ENCODE measurements around the gene FRMPD2. TPM values are rescaled to one million over a fixed set of nuclear protein-coding genes. Genes with fewer than 3 reads are reported as not detected.

The FRMPD2 gene
- total RNA-seq, 1 experiment from 2014 or later = 0.30 TPM

DNA sequence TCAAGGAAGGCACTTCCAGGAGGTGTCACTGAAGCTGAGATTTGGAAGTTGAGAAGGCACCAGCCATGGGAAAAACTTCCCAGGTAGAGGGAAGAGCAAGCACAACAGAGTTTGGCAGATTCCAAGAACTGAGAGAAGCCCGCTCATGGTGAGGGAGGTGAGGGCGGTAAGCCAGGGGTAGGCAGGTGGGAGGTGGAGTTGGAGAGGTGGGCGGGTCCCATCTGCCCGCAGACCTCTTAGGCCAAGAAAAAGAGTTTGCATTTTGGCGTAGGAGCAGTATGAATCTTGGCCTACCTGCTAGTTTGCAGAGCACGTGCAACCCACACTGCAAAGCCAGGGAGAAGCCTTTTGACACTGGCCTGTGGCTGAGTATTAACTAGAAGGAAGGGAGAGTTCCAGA lies 18.8 kb downstream of the FRMPD2 start:
- POLR2A ChIA-PET = no interaction called here
- intact Hi-C loops (cut with micrococcal nuclease) = no loop called here

More for the DNA sequence above, 18.8 kb downstream of the FRMPD2 start:
- no peak overlapping the region for H3K27ac ChIP-seq (ENCODE audit: low read depth, low read length)
- no peaks in the 10 kb centered on the region for H3K79me2 ChIP-seq (ENCODE audit: insufficient read depth, low read length)
- H2AFZ ChIP-seq (ENCODE audit: low read depth, low read length, poor library complexity, severe bottlenecking) = no peak overlapping the region
- no peaks in the 10 kb centered on the region for H3K9me3 ChIP-seq (ENCODE audit: control insufficient read depth in 1 of 2, insufficient read depth in 1 of 2, low read depth in 1 of 2, low read length in 2 of 2)
- H3K36me3 ChIP-seq (ENCODE audit: control insufficient read depth in 1 of 2, insufficient read depth in 2 of 2, low read length in 2 of 2) = no peaks in the 10 kb centered on the region
- ATAC-seq (no peak), DNase-seq (ENCODE audit: low read depth, low spot score) (no peak)
- TF ChIP-seq FOSL1 (IDR thresholded peaks at IDR 0.05; ENCODE audit: low read depth) (no peak), EGR1 (IDR thresholded peaks at IDR 0.05; ENCODE audit: low read depth) (no peak), POLR2AphosphoS5 (IDR thresholded peaks at IDR 0.05; ENCODE audit: low read depth, low read length) (no peak), ZFX (IDR thresholded peaks at IDR 0.05) (no peak)
- TF ChIP-seq, protein P1, sequence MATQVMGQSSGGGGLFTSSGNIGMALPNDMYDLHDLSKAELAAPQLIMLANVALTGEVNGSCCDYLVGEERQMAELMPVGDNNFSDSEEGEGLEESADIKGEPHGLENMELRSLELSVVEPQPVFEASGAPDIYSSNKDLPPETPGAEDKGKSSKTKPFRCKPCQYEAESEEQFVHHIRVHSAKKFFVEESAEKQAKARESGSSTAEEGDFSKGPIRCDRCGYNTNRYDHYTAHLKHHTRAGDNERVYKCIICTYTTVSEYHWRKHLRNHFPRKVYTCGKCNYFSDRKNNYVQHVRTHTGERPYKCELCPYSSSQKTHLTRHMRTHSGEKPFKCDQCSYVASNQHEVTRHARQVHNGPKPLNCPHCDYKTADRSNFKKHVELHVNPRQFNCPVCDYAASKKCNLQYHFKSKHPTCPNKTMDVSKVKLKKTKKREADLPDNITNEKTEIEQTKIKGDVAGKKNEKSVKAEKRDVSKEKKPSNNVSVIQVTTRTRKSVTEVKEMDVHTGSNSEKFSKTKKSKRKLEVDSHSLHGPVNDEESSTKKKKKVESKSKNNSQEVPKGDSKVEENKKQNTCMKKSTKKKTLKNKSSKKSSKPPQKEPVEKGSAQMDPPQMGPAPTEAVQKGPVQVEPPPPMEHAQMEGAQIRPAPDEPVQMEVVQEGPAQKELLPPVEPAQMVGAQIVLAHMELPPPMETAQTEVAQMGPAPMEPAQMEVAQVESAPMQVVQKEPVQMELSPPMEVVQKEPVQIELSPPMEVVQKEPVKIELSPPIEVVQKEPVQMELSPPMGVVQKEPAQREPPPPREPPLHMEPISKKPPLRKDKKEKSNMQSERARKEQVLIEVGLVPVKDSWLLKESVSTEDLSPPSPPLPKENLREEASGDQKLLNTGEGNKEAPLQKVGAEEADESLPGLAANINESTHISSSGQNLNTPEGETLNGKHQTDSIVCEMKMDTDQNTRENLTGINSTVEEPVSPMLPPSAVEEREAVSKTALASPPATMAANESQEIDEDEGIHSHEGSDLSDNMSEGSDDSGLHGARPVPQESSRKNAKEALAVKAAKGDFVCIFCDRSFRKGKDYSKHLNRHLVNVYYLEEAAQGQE (IDR thresholded peaks at IDR 0.05; ENCODE audit: low read depth) = no peak
- TF ChIP-seq, protein P2, sequence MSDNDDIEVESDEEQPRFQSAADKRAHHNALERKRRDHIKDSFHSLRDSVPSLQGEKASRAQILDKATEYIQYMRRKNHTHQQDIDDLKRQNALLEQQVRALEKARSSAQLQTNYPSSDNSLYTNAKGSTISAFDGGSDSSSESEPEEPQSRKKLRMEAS (IDR thresholded peaks at IDR 0.05) = no peak
- no peaks in the 10 kb centered on the region for H3K9me2 ChIP-seq (ENCODE audit: insufficient read depth)
- peaks cover 4 to 23% of the 10 kb centered on the region in 2 experiments; a peak in 3 of 4 replicates for H3K4me1 ChIP-seq (ENCODE audit: control insufficient read depth in 1 of 2, insufficient read depth in 2 of 2, low read length in 2 of 2)
- H3K27me3 ChIP-seq (ENCODE audit: insufficient read depth, low read length) = no peaks in the 10 kb centered on the region
- CTCF ChIA-PET = no interaction called here
- RAD21 ChIA-PET (ENCODE audit: low non-redundant PET in 1 of 2, low total read pairs in 2 of 2, uncharacterized antibody in 2 of 2, unreplicated experiment in 2 of 2) = no interaction called here
- no peak overlapping the region for H3K9ac ChIP-seq (ENCODE audit: low read length)
- no peak overlapping the region for H3K4me2 ChIP-seq (ENCODE audit: low read length)
- no TSS peak for BruUV-seq (replicated peaks)
- no peak overlapping the region for H3K4me3 ChIP-seq (replicated peaks in 1 of 2; ENCODE audit: low read depth in 1 of 2, low read length in 2 of 2)
- no peaks in the 10 kb centered on the region for H4K20me1 ChIP-seq (ENCODE audit: insufficient read depth)
